GM12878 (cell line): Measurements from ENCODE around the gene CD2. TPM values are rescaled to one million over a fixed set of nuclear protein-coding genes. Genes with fewer than 3 reads are reported as not detected.

Experiments used
- ATAC-seq: fragments of 200-7000 bp; cut with Tn5 transposase; 3 replicates; pipeline ENCODE4 v1.9.1; 2020; ENCODE audit warnings: mild to moderate bottlenecking, moderate library complexity
- BruUV-seq: library from RNA; stranded (reverse); fragments of 400-500 nt; replicated peaks from 2 replicates; lab custom pipeline; 2021; lab: Mats Ljungman, UMichigan
- CTCF ChIA-PET: fragments of 300-600 bp; sonication (Branson Sonifier 250); formaldehyde crosslinking; extraction: SDS; loops from one replicate; lab custom pipeline; 2021; ENCODE audit warnings: inconsistent platforms; lab: Yijun Ruan, JAX
- POLR2A ChIA-PET: fragments of 350-600 bp; formaldehyde crosslinking; extraction: SDS; loops from one replicate; lab custom pipeline; 2021; ENCODE audit warnings: inconsistent platforms; lab: Charles Lee
- RAD21 ChIA-PET: fragments of 300-600 bp; sonication (Branson Sonifier 250); formaldehyde crosslinking; loops from one replicate; lab custom pipeline; 2023; ENCODE audit warnings: antibody characterized with exemption; ENCODE audit not compliant: unreplicated experiment; lab: Charles Lee
- SMC1A ChIA-PET: fragments of 300-600 bp; sonication (Branson Sonifier 250); formaldehyde crosslinking; loops from one replicate; lab custom pipeline; 2023; ENCODE audit not compliant: unreplicated experiment, uncharacterized antibody; lab: Charles Lee
- DNase-seq: peaks from one replicate; pipeline ENCODE4 v3.0.0-alpha.2; 2011; ENCODE audit warnings: low read depth, low spot score
- FAIRE-seq: peaks from 3 replicates; lab custom pipeline; 2011; peaks lifted over from hg19 to GRCh38; lab: Jason Lieb, UNC
- H2AFZ ChIP-seq: 2 replicates; pipeline ENCODE4 v1.6.0; 2011; ENCODE audit warnings: low read depth, low read length, control low read depth; ENCODE audit not compliant: control insufficient read depth
- H3K27ac ChIP-seq: 2 replicates; pipeline ENCODE4 v1.5.1; 2011; ENCODE audit warnings: control low read depth; ENCODE audit not compliant: control insufficient read depth, insufficient read depth
- H3K27me3 ChIP-seq, 2 experiments: replicated peaks in 1 of 2; 2 replicates each; pipeline versions ENCODE4 v1.6.0 to v1.6.1; 2011; ENCODE audit warnings: low read length in 1 of 2; ENCODE audit not compliant: control insufficient read depth in 2 of 2, insufficient read depth in 2 of 2
- H3K36me3 ChIP-seq, 2 experiments: 2 replicates each; pipeline ENCODE4 v1.5.1; 2011; ENCODE audit warnings: low read length in 1 of 2; ENCODE audit not compliant: control insufficient read depth in 2 of 2, insufficient read depth in 2 of 2
- H3K4me1 ChIP-seq: 2 replicates; pipeline ENCODE4 v1.6.1; 2011; ENCODE audit warnings: mild to moderate bottlenecking, low read length, moderate library complexity, mixed read lengths; ENCODE audit not compliant: control insufficient read depth, insufficient read depth
- H3K4me2 ChIP-seq: 2 replicates; pipeline ENCODE4 v1.6.0; 2011; ENCODE audit warnings: control low read depth; ENCODE audit not compliant: control insufficient read depth, insufficient read depth
- H3K4me3 ChIP-seq: fragments of 200-600 bp; sonication (generic); 2 replicates; pipeline ENCODE4 v1.5.1; 2016
- H3K79me2 ChIP-seq: 2 replicates; pipeline ENCODE4 v1.6.0; 2011; ENCODE audit warnings: low read length; ENCODE audit not compliant: control insufficient read depth, insufficient read depth
- H3K9ac ChIP-seq: 2 replicates; pipeline ENCODE4 v1.8.0; 2011; ENCODE audit warnings: low read length, control low read depth, mixed read lengths; ENCODE audit not compliant: control insufficient read depth, insufficient read depth
- H3K9me3 ChIP-seq: replicated peaks from 3 replicates; pipeline ENCODE4 v1.5.1; 2011; ENCODE audit warnings: mild to moderate bottlenecking, low read length; ENCODE audit not compliant: control insufficient read depth, insufficient read depth
- H4K20me1 ChIP-seq: 2 replicates; pipeline ENCODE4 v1.6.0; 2011; ENCODE audit not compliant: control insufficient read depth, insufficient read depth
- FOXK2 ChIP-seq: fragments of 450-650 bp; IDR thresholded peaks from 2 replicates; pipeline ENCODE4 v1.6.1; 2017; ENCODE audit warnings: mild to moderate bottlenecking, moderate library complexity
- IRF3 ChIP-seq: fragments of 450-650 bp; IDR thresholded peaks from 2 replicates; pipeline ENCODE4 v1.6.1; 2014; ENCODE audit warnings: mild to moderate bottlenecking
- NFYA ChIP-seq: IDR thresholded peaks from 2 replicates; pipeline ENCODE4 v1.6.1; 2011; ENCODE audit warnings: low read depth, mild to moderate bottlenecking, low read length, improper control_type of control experiment, borderline replicate concordance
- RUNX3 ChIP-seq: IDR thresholded peaks from 2 replicates; pipeline ENCODE4 v1.6.1; 2012; ENCODE audit warnings: low read length, inconsistent platforms
- YY1 ChIP-seq: IDR thresholded peaks from 2 replicates; pipeline ENCODE4 v1.6.1; 2011; ENCODE audit warnings: low read depth, mild to moderate bottlenecking, low read length
- ZBED1 ChIP-seq: IDR thresholded peaks from 2 replicates; pipeline ENCODE4 v1.6.1; 2016; ENCODE audit warnings: borderline replicate concordance
- ZBTB33 ChIP-seq: fragments of 450-650 bp; IDR thresholded peaks from 2 replicates; pipeline ENCODE4 v1.6.1; 2017; ENCODE audit warnings: mild to moderate bottlenecking
- ZBTB40 ChIP-seq: fragments of 450-650 bp; IDR thresholded peaks from 2 replicates; pipeline ENCODE4 v1.6.1; 2016; ENCODE audit warnings: mild to moderate bottlenecking, moderate library complexity, borderline replicate concordance
- ZNF592 ChIP-seq: fragments of 450-650 bp; IDR thresholded peaks from 2 replicates; pipeline ENCODE4 v1.6.1; 2017; ENCODE audit warnings: mild to moderate bottlenecking, moderate library complexity
- WGBS: methylation state at CpG from one replicate; pipeline ENCODE4 v1.1.6; 2016; ENCODE audit warnings: low lambda C conversion rate; ENCODE audit not compliant: insufficient replicate concordance, insufficient coverage; ENCODE audit errors: missing lambda C conversion rate; 5-methylcytosine and 5-hydroxymethylcytosine counted together
- in situ Hi-C: fragments of 300-500 bp; cut with MboI; formaldehyde crosslinking; loops from 9 replicates; pipeline ENCODE4 v1.14.3; 2018; ENCODE audit warnings: mixed read lengths
- intact Hi-C: fragments of 100-400 bp; cut with micrococcal nuclease; formaldehyde crosslinking; loops from one replicate; pipeline ENCODE4 v1.14.2; 2022; ENCODE audit not compliant: unreplicated experiment
- polyA plus RNA-seq, 11 experiments: library from polyadenylated mRNA; depleted of rRNA in 4 of 11; unstranded in 6 of 11; stranded (reverse) in 5 of 11; fragments of >200 nt; fragmentation: Nextera tagmentation in 4 of 11; fragmentation: Illumina TruSeq in 1 of 11; extraction: Ambion mirVana in 4 of 11; extraction: Trizol in 1 of 11; gene quantifications; 1 replicate in 1 of 11; 2 replicates in 10 of 11; pipeline versions ENCODE4 v1.2.1 to v1.2.3, GENCODE V29; 2011 to 2016; ENCODE audit warnings: inconsistent platforms in 2 of 11, missing spikeins in 2 of 11, low read depth in 1 of 11
- total RNA-seq, 4 experiments: library from RNA; depleted of rRNA in 3 of 4; stranded (reverse); fragments of >200 nt in 3 of 4; fragmentation: Illumina TruSeq in 1 of 4; extraction: Trizol in 1 of 4; gene quantifications; 2 replicates each; pipeline versions ENCODE4 v1.2.1 to v1.2.3, GENCODE V29; 2013 to 2021

The CD2 gene
- total and polyA plus RNA-seq, 10 of the 15 experiments (the other 5 are each of a cell fraction or from before 2014, with no cell fraction given): 0.15 to 4.3 (median 2.8) TPM

GRCh38 chr1:116737020-116737854, 17.0 kb upstream of the CD2 start:
- ChIA-PET POLR2A (interaction anchor here (0.5 to 6.1 kb wide), 18 partner anchors 13 to 328 kb away, joined by 3 to 45 read pairs (median 6); partner anchors contain the start of gene TTF2), RAD21 (interaction anchor here (0.7 to 7.3 kb wide), 41 partner anchors 11 to 392 kb away, joined by 3 to 176 read pairs (median 9); partner anchors contain the start of genes CD101, CD2 and TTF2), CTCF (interaction anchor here (0.7 to 7.6 kb wide), 50 partner anchors 11 to 598 kb away, joined by 3 to 126 read pairs (median 6); partner anchors contain the start of genes CD101 and TTF2), SMC1A (interaction anchor here (0.6 to 8.0 kb wide), 42 partner anchors 11 to 325 kb away, joined by 3 to 224 read pairs (median 9); partner anchors contain the start of genes CD101 and TTF2)
- Histone ChIP-seq H3K9me3 (peaks cover 11% of the 10 kb centered on the region; the same call in 2 of the 3 replicates), H3K79me2 (no peaks in the 10 kb centered on the region), H2AFZ (peak overlapping the region; percentile 31), H3K4me3 (no peak overlapping the region), H3K9ac (peak overlapping the region; percentile 31; the same call in 1 of the 2 replicates), H3K36me3 (no peaks in the 10 kb centered on the region), H4K20me1 (no peaks in the 10 kb centered on the region), H3K27me3 (no peaks in the 10 kb centered on the region), H3K4me2 (peak overlapping the region; percentile 47), H3K27ac (peak overlapping the region; percentile 97), H3K4me1 (peaks cover 39% of the 10 kb centered on the region)
- FAIRE-seq (peak; percentile 92), DNase-seq (peak; percentile 66), ATAC-seq (peak; percentile 62)
- intact Hi-C loops (loop anchor here (1.0 to 2.0 kb wide), 6 partner anchors 58 to 264 kb away; partner anchors contain the start of gene CD101), in situ Hi-C loops (loop anchor here (5.0 kb wide), 2 partner anchors 85 to 315 kb away; no protein-coding TSS in a partner anchor)
- WGBS: 1% methylated on average over 8 of the region's 8 CpGs
- BruUV-seq: no TSS peak
- TF ChIP-seq ZBED1 (0 out of 2 replicates have a peak, but pooled peaks have one; percentile 55), RUNX3 (peak; percentile 89), ZBTB40 (no peak), ZBTB33 (no peak), IRF3 (no peak), ZNF592 (peak; percentile 77), YY1 (peak; percentile 66), FOXK2 (no peak), NFYA (no peak)
